Head of caudate nucleus (tissue), 42 donors: ENCODE data around the gene CCDC188.

Experiments used
- DNase-seq, 42 donors: peaks; one replicate each; pipeline versions ENCODE4 v3.0.0 to v3.0.0-alpha.2; 2020 to 2021; ENCODE audit warnings: mixed read lengths in 7 of 42
- intact Hi-C: fragments of 100-400 bp; cut with DNase I; formaldehyde crosslinking; loops from one replicate; pipeline ENCODE4 v1.15.0; 2022

CCDC188 gene

GRCh38 chr22:20128619-20128901 is 22.3 kb downstream of the CCDC188 start:
- no peak for DNase-seq
- intact Hi-C loops, result loop anchor here (10.0 kb wide), 1 partner anchor 164 kb away; no protein-coding TSS in a partner anchor

- intact Hi-C loops, result loop anchor here (10.0 kb wide), 1 partner anchor 163 kb away; no protein-coding TSS in a partner anchor
Observed at GRCh38 chr22:20127869-20128618, 22.8 kb downstream of the CCDC188 start.

GRCh38 chr22:20127318-20127868 is 23.5 kb downstream of the CCDC188 start:
- DNase-seq, result no peak
- intact Hi-C loops, result loop anchor here (10.0 kb wide), 1 partner anchor 163 kb away; no protein-coding TSS in a partner anchor

More at GRCh38 chr22:20127869-20128618, 22.8 kb downstream of the CCDC188 start:
- DNase-seq, result no peak

GRCh38 chr22:20126284-20127029 is 24.4 kb downstream of the CCDC188 start:
- intact Hi-C loops, result loop anchor here (10.0 kb wide), 1 partner anchor 162 kb away; no protein-coding TSS in a partner anchor
- no peak for DNase-seq

- intact Hi-C loops, result loop anchor here (10.0 kb wide), 1 partner anchor 161 kb away; no protein-coding TSS in a partner anchor
- DNase-seq, result no peak
Observed at GRCh38 chr22:20125201-20126174, 25.4 kb downstream of the CCDC188 start.

- DNase-seq, result no peak
- intact Hi-C loops, result loop anchor here (10.0 kb wide), 1 partner anchor 159 kb away; no protein-coding TSS in a partner anchor
Observed at GRCh38 chr22:20124083-20124787, 26.6 kb downstream of the CCDC188 start.

GRCh38 chr22:20123366-20124082 is 27.3 kb downstream of the CCDC188 start:
- no peak for DNase-seq
- intact Hi-C loops, result loop anchor here (10.0 kb wide), 1 partner anchor 159 kb away; no protein-coding TSS in a partner anchor

- intact Hi-C loops, result loop anchor here (10.0 kb wide), 1 partner anchor 157 kb away; no protein-coding TSS in a partner anchor
- no peak for DNase-seq
Observed at GRCh38 chr22:20121856-20122415, 28.9 kb downstream of the CCDC188 start.

GRCh38 chr22:20118300-20119020 is 32.4 kb downstream of the CCDC188 start:
- intact Hi-C loops, result no loop called here

GRCh38 chr22:20117633-20118299 is 33.1 kb downstream of the CCDC188 start:
- DNase-seq, result peak in 6 of 42 donors; percentile 32 to 60 (median 42)
- intact Hi-C loops, result loop anchor here (2.0 kb wide), 1 partner anchor 39 kb away; no protein-coding TSS in a partner anchor

More at GRCh38 chr22:20118300-20119020, 32.4 kb downstream of the CCDC188 start:
- peak in 1 of 42 donors; percentile 1 for DNase-seq

GRCh38 chr22:20116951-20117632 is 33.8 kb downstream of the CCDC188 start, which contains the start of gene TRMT2A:
TSS of gene TRMT2A (minus strand) at chr22:20117226. CDS start at chr22:20116906, 320 bp downstream.
- DNase-seq, result peak; percentile 91 to 99 (median 97)
- intact Hi-C loops, result loop anchor here (2.0 kb wide), 1 partner anchor 38 kb away; no protein-coding TSS in a partner anchor

- intact Hi-C loops, result loop anchor here (2.0 kb wide), 1 partner anchor 38 kb away; no protein-coding TSS in a partner anchor
- no peak for DNase-seq
Observed at GRCh38 chr22:20116376-20116950, 34.4 kb downstream of the CCDC188 start.

GRCh38 chr22:20115691-20116375 is 35.0 kb downstream of the CCDC188 start, which contains the start of gene RANBP1:
TSS of gene RANBP1 (plus strand) at chr22:20116104. CDS start at chr22:20116185, 81 bp downstream.
- no peak for DNase-seq
- intact Hi-C loops, result loop anchor here (2.0 kb wide), 1 partner anchor 37 kb away; no protein-coding TSS in a partner anchor
